Measurements from ENCODE around the gene REPS2.

Gene REPS2

DNA sequence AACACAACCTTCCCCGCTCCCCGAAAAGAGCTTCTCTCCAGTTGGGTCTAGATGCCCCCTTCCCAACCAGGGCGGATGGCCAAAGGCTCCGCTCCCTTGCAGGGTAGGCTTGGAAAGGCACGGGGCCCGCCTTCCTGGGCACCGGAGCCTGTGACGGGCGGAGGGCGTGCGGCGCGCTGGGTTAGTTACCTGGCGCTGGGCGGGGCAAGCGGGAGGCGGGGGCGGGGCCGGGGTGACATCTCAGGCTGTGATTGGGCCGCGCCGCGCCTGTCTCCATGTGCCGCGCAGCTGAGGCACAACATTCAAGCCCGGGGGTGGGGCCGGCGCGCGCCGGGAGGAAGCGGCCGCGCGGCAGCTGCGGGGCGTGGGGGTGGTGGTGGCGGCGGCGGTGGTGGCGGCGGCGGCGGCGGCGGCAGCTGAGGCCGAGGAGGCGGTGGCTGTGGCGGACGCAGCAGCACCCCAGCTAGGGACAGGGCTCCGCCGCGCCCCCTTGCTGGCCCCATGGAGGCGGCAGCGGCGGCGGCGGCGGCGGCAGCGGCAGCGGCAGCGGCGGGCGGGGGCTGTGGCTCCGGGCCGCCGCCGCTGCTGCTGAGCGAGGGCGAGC is at the start of gene REPS2:
Gene REPS2 (plus strand): TSS at position 298 of the 604 bp plus-strand sequence. CDS start 204 bp downstream, at position 502.
- ATAC-seq: peak; percentile 97
- peak within 1 kb of the TSS; percentile 40 for H3K27ac Mint-ChIP-seq

DNA sequence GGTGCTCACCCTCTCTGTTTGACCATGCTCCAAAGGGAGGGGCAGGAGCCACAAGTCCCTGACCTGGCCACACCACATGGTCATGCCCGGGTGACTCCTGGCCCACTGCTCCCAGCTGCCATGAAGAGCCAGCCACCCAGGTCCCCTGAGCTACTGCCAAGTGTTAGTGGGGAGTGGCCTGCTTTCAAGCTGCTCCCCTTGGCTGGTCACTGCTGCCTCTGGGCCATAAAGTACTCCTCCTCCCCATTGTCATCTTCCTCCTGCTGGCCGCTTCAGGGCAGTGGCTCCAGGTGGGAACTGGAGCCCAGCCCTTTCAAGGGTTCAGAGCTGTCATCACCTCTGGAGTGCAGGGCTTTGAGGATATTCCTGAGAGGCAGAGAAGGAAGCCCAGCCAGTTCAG is 49.0 kb upstream of the REPS2 start:
- Mint-ChIP-seq H3K4me1 (peaks cover 5% of the 10 kb centered on the region), H3K27ac (no peak overlapping the region), H3K9me3 (no peaks in the 10 kb centered on the region), H3K36me3 (no peaks in the 10 kb centered on the region), H3K4me3 (no peak overlapping the region)
- DNase-seq (ENCODE audit: low spot score in 2 of 2): no peak
- ATAC-seq: no peak

More for the DNA sequence above, at the start of gene REPS2:
- peak; percentile 18 to 64 for DNase-seq (ENCODE audit: low spot score in 2 of 2)
- Mint-ChIP-seq H3K36me3 (no peaks in the 10 kb centered on the region), H3K4me1 (no peaks in the 10 kb centered on the region), H3K4me3 (peak within 1 kb of the TSS; percentile 68), H3K9me3 (no peaks in the 10 kb centered on the region)

DNA sequence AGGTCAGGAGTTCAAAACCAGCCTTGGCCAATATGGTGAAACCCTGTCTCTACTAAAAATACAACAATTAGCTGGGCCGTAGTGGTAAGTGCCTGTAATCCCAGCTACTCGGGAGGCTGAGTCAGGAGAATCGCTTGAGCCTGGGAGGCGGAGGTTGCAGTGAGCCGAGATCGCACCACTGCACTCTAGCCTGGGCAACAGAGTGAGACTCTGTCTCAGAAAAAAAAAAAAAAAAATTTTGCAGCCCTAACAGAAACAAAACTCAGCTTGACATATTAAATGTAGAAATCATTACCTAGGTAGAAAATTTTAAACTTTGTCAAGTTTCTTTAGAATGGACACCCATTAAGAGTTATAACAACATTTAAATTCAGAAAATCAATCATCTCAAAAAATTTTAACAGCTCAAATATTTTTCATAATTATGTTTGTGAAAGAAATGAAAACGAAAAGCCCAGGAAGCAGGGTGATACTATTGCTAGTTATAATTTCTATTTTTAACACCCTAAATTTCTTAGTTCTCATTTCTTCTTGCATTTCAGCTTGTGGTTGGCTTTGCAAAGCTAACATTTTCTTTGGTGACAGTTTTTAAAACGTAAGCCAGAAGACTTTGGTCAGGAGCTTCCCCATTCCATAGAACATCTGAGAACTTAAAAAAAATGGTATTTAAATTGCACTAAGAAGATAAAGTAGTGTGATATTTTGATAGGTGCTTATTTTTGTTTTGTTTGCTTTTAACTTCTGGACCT is 43.0 kb upstream of the REPS2 start:
- ATAC-seq: no peak
- DNase-seq (ENCODE audit: low spot score in 2 of 2): no peak
- Mint-ChIP-seq H3K36me3 (no peaks in the 10 kb centered on the region), H3K9me3 (no peaks in the 10 kb centered on the region), H3K27ac (no peak overlapping the region), H3K4me3 (no peak overlapping the region), H3K4me1 (no peaks in the 10 kb centered on the region)

DNA sequence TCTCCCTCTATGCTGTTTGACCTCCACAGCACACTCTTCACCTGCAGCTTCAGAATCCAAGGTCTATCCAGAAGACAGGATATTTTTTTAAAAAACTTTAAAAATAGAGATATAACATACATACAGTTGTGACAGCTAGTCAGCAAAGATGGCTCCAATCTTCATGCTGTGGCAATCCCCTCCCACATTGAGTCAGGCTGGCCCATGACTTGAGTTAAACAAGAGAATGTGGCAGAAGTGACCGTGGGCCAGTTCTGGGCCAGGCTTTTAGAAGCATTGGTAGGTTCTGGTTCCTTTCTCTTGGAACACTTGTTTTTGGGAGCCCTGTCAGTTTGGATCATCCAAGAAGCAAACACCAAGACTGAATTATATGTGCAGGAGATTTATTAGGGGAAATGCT is 36.1 kb upstream of the REPS2 start:
- no peak overlapping the region for H3K27ac Mint-ChIP-seq
- no peak for ATAC-seq
- H3K4me3 Mint-ChIP-seq: no peak overlapping the region
- no peak for DNase-seq (ENCODE audit: low spot score in 2 of 2)
- no peaks in the 10 kb centered on the region for H3K4me1 Mint-ChIP-seq
- no peaks in the 10 kb centered on the region for H3K9me3 Mint-ChIP-seq
- H3K36me3 Mint-ChIP-seq: no peaks in the 10 kb centered on the region

DNA sequence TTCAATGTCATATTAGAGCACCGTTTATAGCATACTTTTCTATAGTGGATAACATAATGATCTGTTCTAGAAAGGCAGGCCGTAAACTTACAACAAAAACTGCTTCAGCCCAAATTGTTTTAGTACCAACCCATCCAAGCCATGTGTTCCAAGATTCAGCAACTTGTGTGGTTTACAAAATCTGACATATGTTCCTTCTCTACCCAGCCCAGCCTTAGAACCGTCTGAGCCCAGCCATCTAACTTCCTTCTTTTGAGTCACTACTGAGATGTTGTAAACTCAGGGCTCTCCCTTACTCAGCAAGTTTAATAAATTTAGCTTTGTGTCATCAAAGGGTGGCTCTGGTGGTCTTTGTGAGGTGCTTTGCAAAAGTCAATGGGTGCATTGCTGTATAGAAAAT is 32.4 kb upstream of the REPS2 start:
- Mint-ChIP-seq H3K4me1 (no peaks in the 10 kb centered on the region), H3K27ac (no peak overlapping the region), H3K36me3 (no peaks in the 10 kb centered on the region), H3K4me3 (no peak overlapping the region), H3K9me3 (no peaks in the 10 kb centered on the region)
- no peak for ATAC-seq
- no peak for DNase-seq (ENCODE audit: low spot score in 2 of 2)

DNA sequence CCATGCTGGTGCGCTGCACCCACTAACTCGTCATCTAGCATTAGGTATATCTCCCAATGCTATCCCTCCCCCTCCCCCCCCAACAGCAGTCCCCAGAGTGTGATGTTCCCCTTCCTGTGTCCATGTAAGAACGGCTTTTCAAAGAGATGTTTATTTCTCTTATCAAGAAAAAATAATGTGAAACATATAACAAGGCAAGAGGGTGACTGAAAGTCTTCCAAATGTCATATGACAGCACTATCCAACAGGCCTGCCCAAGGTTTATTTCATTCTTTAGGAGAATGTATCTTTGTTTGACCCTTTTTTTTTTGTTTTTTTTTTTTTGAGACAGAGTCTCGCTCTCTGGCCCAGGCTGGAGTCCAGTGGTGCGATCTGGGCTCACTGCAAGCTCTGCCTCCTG is 29.9 kb upstream of the REPS2 start:
- H3K4me1 Mint-ChIP-seq: no peaks in the 10 kb centered on the region
- H3K9me3 Mint-ChIP-seq: no peaks in the 10 kb centered on the region
- no peak overlapping the region for H3K27ac Mint-ChIP-seq
- H3K4me3 Mint-ChIP-seq: no peak overlapping the region
- no peak for DNase-seq (ENCODE audit: low spot score in 2 of 2)
- no peak for ATAC-seq
- H3K36me3 Mint-ChIP-seq: no peaks in the 10 kb centered on the region

DNA sequence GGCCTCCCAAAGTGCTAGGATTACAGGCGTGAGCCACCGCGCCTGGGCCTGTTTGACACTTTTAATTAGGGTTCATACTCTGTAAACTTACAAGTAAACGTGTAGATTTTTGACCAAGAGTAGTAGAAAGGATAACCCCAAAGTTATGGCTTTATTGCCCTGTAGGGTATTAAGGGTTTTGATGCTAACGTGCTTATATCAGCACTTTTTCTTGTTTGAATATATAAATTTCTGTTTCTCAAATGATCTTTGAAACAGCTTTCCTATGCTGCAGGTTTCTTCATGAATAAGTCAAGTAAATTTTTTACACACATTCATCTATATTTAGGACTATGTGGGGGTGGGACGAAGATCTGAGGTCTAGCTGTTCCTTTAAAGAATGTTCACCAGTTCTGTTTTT is 29.3 kb upstream of the REPS2 start:
- H3K9me3 Mint-ChIP-seq: no peaks in the 10 kb centered on the region
- H3K4me3 Mint-ChIP-seq: no peak overlapping the region
- no peaks in the 10 kb centered on the region for H3K36me3 Mint-ChIP-seq
- no peak for ATAC-seq
- DNase-seq (ENCODE audit: low spot score in 2 of 2): no peak
- H3K27ac Mint-ChIP-seq: no peak overlapping the region
- H3K4me1 Mint-ChIP-seq: no peaks in the 10 kb centered on the region

DNA sequence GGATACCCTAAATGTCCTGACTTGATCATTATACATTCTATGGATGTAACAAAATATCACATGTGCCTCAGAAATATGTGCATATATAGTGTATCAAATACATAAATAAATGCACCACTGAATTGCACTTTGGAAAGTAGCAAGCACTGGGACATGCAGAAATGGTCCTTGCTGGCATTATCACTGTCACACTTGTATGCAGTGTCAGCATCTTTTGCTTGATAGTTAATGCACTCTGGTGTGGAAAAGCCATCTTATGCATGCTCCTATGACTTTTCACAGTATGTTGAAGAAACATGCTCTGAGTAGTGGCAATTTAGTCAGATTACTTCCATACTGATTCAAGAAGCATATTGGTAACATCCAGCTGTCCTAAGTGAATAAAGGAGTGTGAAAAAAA is 27.5 kb upstream of the REPS2 start:
- no peak overlapping the region for H3K4me3 Mint-ChIP-seq

DNA sequence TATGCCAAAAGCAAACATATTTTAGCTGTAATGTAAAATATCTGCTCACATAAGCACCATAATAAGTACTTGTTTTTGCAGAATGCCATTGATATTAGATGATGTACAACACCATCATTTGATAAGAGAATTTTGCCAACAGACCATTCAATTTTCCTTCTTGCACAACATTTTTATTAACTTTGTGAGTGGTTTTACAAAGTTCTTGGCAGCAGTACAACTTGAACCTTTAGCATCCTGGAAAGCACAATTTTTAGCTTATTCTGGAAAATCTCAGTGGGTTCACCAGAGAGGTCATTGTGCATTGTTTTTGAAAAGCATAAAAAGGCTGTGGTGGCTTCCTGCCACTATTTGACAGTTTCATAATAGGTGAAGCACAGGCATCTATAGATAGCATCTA is 26.4 kb upstream of the REPS2 start:
- H3K27ac Mint-ChIP-seq: no peak overlapping the region
- H3K36me3 Mint-ChIP-seq: no peaks in the 10 kb centered on the region
- DNase-seq (ENCODE audit: low spot score in 2 of 2) (no peak), ATAC-seq (no peak)
- H3K4me3 Mint-ChIP-seq: no peak overlapping the region
- no peaks in the 10 kb centered on the region for H3K4me1 Mint-ChIP-seq
- H3K9me3 Mint-ChIP-seq: no peaks in the 10 kb centered on the region

More for the DNA sequence above, 27.5 kb upstream of the REPS2 start:
- H3K9me3 Mint-ChIP-seq: no peaks in the 10 kb centered on the region
- DNase-seq (ENCODE audit: low spot score in 2 of 2) (no peak), ATAC-seq (no peak)
- H3K36me3 Mint-ChIP-seq: no peaks in the 10 kb centered on the region
- no peak overlapping the region for H3K27ac Mint-ChIP-seq
- H3K4me1 Mint-ChIP-seq: no peaks in the 10 kb centered on the region

DNA sequence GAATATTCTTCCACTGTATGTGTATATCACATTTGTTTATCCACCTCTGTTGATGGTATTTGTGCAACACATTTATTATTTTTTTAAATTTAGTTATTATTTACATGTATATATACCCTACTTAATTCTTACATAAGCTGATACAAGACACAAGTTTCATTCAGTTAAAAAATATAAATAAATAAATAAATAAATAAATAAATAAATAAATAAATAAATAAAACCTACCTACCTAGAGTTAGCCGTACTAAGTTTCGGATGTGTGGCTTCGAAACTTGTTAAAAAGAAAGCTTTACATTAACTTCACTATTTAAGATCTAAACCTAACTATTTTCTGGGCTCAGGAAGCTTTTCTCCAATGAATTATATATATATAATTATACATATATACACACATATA is 23.3 kb upstream of the REPS2 start:
- no peak overlapping the region for H3K27ac Mint-ChIP-seq
- DNase-seq (ENCODE audit: low spot score in 2 of 2): no peak
- H3K4me3 Mint-ChIP-seq: no peak overlapping the region
- H3K4me1 Mint-ChIP-seq: no peaks in the 10 kb centered on the region
- no peak for ATAC-seq
- no peaks in the 10 kb centered on the region for H3K9me3 Mint-ChIP-seq
- no peaks in the 10 kb centered on the region for H3K36me3 Mint-ChIP-seq

DNA sequence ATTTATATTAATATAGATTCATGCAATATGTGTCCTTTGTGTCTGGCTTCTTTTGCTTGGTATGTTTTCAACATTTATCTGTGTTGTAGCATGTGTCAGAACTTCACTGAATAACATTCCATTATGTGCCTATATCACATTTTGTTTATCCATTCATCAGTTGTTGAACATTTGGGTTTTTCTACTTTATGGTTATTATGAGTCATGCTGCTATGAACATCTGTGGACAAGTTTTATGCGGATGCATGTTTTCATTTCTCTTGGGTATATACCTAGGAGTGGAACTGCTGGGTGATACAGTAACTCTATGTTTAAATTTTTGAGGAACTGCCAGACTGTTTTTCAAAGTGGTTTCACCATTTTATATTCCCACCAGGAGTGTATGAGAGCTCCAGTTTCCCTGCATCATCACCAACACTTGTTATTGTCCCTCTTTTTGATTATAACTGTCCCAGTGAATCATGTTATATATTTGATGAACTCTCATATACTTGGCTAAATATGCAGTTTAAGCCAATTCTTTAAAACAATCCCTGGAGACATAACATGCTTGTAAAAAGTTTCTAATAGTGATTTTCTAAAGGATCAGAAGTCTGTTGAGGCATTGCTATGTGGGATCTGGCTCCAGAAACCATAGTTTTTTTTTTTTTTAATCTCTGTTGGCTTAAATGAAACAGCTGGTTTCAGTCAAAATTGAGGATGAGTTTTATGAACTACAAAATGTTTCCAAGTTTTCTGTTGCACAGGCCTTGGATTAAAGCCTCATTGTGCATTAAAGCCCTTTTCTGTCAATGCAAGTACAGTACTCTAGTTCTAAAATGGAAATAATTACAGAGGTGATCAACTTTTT is 21.6 kb upstream of the REPS2 start:
- Mint-ChIP-seq H3K4me3 (no peak overlapping the region), H3K36me3 (no peaks in the 10 kb centered on the region), H3K4me1 (no peaks in the 10 kb centered on the region), H3K9me3 (no peaks in the 10 kb centered on the region), H3K27ac (no peak overlapping the region)
- no peak for ATAC-seq
- DNase-seq (ENCODE audit: low spot score in 2 of 2): no peak

DNA sequence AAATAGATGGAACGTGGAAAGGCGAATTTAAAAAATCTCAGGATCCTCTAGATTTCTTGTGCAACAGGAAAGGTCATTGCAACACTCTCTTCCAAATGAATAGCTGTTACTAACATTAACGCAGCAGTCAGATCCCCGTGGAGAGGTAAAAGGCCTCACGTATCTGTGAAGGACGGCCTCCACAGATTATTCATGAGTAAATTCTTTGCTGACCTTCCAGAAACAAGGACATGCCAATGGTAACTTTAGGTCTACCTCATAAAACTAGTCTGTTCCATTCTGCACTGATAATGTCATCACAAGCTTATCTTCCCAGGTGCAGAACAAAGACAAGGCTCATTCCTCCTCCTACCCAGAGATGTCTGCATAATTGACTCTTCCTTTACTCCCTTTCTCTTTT is 16.1 kb upstream of the REPS2 start:
- H3K9me3 Mint-ChIP-seq: no peaks in the 10 kb centered on the region
- H3K4me1 Mint-ChIP-seq: no peaks in the 10 kb centered on the region
- no peaks in the 10 kb centered on the region for H3K36me3 Mint-ChIP-seq
- no peak overlapping the region for H3K4me3 Mint-ChIP-seq
- ATAC-seq: no peak
- no peak for DNase-seq (ENCODE audit: low spot score in 2 of 2)
- H3K27ac Mint-ChIP-seq: no peak overlapping the region

DNA sequence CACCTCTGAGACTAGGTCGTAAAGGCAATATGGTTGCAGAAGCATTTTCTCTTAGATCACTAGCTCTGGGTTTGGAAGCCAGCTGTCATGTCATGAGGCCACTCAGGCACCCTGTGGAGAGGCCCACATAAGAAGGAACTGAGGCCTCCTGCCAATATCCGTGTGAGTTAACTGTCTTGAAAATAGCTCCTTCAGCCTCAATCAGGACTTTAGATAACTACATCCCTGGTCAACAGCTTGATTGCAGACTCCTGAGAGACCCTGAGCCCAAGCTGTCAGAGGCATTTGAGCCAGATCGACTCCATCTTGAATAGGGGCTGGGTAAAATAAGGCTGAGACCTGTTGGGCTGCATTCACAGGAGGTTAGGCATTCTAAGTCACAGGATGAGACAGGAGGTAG is 15.1 kb upstream of the REPS2 start:
- DNase-seq (ENCODE audit: low spot score in 2 of 2) (no peak), ATAC-seq (no peak)
- no peak overlapping the region for H3K27ac Mint-ChIP-seq
- no peaks in the 10 kb centered on the region for H3K4me1 Mint-ChIP-seq
- H3K36me3 Mint-ChIP-seq: no peaks in the 10 kb centered on the region
- H3K4me3 Mint-ChIP-seq: no peak overlapping the region
- no peaks in the 10 kb centered on the region for H3K9me3 Mint-ChIP-seq

DNA sequence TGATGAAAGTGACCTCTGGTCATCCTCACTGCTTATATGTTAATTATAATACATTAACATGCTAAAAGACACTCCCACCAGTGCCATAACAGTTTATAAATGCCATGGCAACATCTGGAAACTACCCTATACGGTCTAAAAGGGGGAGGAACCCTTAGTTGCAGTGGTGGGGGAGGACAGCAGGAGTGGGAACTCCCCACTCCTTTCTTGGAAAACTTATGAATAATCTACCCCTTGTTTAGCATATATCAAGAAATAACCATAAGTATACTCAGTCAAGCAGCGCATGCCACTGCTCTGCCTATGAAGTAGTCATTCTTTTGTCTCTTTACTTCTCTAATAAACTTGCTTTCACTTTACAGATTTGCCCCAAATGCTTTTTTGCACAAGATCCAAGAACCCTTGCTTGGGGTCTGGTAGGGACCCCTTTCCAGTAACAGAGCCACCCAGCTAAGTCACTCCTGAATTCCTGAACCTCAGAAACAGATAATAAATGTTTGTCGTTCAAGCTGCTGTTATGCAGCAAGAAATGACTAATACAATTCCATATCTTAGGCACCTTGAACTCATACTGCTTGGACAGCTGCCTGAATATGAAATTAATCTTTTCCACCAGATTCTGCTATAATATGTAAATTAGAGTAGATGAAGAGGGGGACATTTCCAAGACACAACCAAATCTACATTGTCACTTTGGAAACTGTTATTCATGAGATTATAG is 14.4 kb upstream of the REPS2 start:
- ATAC-seq (no peak), DNase-seq (ENCODE audit: low spot score in 2 of 2) (no peak)
- H3K4me1 Mint-ChIP-seq: no peaks in the 10 kb centered on the region
- no peak overlapping the region for H3K27ac Mint-ChIP-seq
- H3K4me3 Mint-ChIP-seq: no peak overlapping the region
- H3K9me3 Mint-ChIP-seq: no peaks in the 10 kb centered on the region
- H3K36me3 Mint-ChIP-seq: no peaks in the 10 kb centered on the region

DNA sequence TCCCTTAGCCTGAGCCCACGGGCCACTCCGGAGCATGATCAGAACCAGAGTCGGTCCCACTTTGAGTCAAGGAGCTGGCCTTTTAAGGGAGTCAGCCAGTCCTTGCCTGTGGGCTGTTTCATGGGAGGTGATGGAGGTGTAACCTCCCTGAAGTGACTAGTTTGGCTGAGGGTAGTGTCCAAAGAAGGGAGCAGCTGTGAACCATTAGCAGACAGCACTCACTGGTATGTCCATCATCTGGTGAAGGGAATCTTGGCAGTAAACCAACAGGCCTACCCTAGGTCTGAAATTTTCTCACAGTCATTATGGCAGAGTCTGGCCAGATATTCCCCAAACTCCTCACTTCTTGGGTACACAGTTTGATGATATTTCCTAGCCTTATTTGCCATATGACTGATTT is 12.3 kb upstream of the REPS2 start:
- no peak for ATAC-seq
- H3K9me3 Mint-ChIP-seq: no peaks in the 10 kb centered on the region
- H3K4me1 Mint-ChIP-seq: no peaks in the 10 kb centered on the region
- no peaks in the 10 kb centered on the region for H3K36me3 Mint-ChIP-seq
- DNase-seq (ENCODE audit: low spot score in 2 of 2): no peak
- no peak overlapping the region for H3K4me3 Mint-ChIP-seq
- no peak overlapping the region for H3K27ac Mint-ChIP-seq
